Astrocyte of the hippocampus (primary cell): ENCODE data around the gene SPOCK1.

Source experiments
- DNase-seq: peaks from one replicate; pipeline ENCODE4 v3.0.0; 2011; ENCODE audit warnings: low read depth, low spot score

The SPOCK1 gene

DNA sequence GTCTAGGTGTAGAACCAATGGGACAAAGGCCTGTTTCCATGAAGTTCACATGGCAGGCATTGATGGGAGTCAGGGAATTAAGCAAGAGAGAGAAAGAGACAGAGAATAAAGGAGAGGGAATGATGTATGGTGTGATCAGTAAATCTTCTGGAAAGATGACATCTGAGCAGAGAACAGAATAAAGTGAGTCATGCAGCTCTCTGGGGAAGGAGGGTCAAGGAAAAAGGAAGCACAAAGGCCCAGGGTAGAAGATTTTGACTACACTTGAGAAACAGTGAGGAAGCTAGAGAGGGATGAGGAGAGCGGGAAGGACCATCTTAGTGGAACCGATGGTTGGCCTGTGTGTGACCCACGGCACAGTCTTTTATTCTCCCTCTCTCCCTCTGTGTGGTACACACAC lies 425.9 kb downstream of the SPOCK1 start:
- DNase-seq = no peak

DNA sequence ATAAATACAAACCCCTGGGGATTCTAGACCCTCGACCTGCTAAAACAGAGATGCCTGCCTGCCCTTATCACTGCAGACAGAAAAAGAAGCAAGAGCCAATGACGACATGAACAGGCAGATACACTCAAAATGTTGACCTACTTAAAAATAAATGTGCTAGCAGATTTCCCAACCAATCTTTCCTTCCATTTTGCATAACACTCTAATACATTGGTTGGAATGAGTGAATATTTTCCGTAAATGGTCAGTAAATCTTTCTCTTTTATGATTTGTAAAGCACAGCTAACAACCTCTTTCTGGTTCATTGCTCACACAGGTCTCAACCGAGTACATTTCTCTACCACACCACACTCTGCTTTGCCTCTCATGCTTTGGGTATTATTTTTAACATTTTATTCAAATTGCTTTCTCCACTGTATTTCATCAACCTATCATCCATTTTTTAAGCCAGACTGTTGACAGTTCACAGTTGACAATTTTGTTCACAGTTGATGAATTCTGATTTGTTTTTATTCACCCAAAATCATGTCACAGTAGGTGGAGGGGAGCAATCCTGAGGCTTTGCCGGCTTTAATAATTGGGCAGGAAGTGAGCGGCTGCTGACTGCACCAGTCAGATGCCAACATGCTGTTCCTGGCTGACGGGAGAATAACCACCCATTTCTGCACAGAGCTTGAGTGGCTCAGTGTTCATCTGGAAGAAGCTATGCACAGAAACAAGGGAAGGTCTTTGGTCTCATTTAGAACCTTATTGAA lies 426.6 kb downstream of the SPOCK1 start:
- no peak for DNase-seq

DNA sequence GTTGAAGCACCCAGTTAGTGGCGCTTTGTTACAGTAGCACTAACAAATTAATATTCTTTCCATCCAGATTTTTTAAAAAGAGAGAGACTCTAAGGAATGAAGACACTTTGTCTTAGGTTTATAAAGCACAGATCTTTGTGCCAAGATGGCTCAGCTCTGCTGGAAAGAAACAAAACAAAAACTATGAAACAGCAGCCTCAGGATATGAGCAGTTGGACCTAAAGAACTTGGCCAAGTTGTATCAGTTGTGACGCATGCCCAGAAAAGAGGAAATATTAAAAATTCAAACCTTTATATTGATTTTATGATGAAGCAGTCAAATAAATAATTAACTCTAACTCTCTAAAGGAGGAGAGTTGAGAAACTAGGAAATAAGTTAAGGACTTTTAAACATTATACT lies 427.2 kb downstream of the SPOCK1 start:
- DNase-seq = no peak

DNA sequence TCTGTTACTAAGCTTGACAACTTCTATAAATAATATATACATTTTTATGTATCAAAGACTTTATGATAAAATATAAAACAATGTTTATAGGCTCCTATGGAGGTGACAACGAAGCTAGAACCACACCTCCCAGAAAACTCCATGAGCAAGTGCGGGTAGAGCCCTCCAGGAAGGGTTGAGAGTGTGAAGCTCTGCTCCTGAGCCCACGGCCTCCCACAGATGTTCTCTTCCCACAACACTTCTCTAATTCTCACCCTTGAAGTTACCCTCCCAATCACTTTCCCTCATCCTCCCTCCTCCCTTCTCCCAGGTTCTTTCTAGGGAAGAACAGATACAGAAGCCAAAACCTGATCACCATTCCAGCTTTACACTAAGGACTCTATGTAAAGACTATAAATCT lies 427.6 kb downstream of the SPOCK1 start:
- no peak for DNase-seq

DNA sequence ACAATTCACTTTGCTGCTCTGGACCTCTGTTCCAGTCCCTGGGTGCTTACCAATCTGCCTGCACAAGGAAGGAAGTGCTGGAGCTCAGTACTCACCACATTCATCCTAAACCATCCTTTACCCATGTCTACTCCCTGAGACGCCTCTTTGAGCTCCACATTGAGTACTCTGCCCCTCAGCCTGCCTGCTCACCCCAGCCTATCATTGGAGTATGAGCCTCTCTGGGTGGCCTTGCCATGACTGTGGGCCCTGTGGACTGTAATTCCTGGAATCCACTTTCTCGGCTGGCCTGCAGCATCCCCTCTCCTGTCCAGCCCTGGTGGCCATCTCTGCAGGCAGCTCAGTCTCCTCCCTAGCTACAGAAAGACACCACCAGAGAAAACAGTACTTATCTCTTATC lies 428.6 kb downstream of the SPOCK1 start:
- DNase-seq = no peak

DNA sequence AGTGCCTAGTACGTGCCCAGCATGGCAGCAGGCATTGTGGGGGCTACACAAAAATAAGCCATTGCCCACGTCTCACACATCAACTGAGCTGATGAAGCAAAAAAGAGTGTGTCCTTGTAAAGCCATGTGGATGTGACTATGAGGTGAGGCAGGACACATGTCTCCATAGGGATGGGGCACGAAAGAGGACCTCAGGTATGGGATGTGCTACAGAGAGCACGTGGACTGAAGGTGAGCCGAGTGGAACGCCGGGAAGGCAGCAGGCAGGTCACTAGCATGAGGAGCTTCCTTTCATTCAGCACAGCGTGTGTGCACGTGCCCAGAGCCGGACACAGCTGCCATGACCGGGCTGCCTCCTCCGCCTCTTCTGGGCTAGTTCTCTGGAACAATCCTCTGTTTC lies 429.8 kb downstream of the SPOCK1 start:
- no peak for DNase-seq

DNA sequence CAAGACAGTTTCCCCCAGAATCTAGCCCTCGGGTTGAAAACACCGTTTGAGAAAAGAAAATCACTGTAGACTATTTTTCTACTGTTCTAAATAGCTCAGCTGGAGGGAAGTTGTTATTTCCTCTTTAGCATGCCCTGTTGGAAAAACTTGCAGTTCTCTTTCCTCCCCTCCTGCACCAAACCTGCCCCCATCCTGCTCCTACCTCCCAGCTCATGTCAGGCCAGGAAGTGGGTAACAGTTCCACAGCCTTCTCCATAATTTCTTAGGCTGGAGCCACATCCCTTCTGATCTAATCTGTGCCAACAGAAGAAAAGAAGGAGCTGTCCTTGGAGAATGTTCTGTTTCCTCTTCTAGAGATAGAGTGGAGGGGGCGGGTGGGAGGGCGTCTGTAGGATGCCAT lies 437.7 kb downstream of the SPOCK1 start:
- DNase-seq = no peak

DNA sequence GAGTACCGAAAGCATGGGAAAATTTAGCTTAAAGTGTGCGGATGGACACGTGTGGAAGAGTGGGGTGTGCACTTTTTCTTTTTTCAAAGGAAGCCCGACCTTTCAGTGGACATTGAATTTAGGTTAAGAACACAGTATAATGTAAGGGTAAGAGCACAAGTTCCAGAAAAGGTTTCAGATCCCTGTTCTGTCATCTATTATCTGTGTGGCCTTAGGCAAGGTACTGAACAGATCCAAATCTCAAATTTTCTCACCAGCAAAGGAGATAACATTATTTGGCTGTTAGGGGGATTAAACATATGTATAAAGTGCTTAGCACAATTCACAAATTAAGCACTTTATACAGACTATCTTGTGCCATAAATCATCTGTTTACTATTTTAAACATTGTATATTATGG lies 441.0 kb downstream of the SPOCK1 start:
- no peak for DNase-seq

DNA sequence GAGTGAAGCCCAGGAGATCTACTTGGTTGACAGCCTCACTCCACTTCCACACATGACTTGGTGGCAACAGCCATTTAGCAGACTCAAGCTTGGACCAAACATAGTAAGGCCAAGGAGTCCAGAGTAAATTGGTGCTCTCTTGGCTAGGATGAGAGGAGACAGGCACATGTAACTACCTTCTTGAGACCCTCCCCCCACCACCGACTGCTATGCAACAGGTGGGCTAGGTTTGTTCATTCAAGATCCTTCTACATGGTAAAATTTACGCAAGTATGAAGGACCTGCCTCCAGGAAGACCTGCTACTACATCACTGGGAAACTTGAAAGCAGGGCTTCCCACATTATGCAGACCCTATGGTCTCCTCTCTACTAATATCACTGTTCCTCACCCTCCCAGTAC lies 442.4 kb downstream of the SPOCK1 start:
- DNase-seq = no peak

DNA sequence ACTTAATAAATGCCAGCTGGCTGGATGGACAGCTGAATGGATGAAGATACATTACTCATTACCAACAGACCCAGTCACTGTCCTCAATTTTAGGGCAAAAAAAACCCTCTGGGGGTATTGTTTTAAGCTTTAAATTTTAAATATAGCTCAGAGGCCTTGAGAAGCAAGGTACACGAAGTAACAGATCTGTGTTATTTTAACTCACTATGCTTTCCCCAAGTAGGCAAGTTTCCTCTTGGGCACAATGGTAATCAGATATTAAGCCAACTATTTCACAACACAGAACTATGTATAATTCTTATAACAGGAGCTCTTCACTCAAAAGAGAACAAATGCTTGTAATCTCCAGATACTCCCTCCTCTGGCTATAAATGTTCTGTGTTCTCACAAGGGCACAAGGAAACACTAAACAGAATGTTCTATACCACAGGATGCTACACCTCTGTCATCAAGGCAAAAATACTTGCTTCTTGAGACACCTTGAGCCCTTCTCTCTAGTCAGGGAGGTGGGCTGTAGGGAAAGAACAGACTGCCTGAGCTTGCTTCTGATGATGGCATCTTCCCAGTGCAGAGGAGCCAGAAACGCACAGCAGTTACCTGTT lies 443.8 kb downstream of the SPOCK1 start:
- DNase-seq = no peak

DNA sequence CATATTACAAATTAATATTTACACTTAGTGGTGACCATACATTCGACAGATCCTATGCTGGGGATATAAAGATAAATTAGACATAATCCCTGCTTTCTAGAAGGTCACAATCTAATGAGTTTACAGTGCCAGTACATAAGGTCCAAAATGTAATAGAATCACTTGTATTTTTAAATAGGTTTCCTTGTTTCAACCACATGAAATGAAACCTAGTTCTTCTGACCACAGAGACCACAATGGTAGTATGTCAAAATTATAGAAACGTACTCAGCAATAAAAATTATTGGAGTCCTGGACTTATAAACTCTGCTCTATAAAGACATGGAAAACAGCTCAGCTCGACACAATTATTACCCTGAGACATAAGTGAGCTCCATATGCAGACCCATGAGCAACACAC lies 444.3 kb downstream of the SPOCK1 start:
- DNase-seq = no peak

DNA sequence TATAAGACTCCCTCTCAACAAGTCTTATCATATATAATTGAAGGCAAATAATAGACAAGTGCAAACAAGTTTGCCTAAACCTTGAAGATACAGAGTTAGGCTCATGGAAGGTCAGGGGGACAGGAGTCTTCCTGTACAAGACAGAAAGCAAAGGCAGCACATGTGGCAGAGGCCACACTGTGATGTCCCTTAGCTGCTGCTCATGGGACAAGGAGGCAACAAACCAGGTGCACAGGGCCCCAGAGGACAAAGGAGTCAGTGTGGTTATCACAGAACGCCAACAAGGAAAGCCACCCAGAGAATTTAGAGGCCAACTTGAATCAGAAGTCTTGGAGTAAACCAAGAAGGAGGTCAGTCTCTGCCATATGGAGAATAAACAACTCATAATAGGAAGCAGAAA lies 444.8 kb downstream of the SPOCK1 start:
- DNase-seq = no peak

DNA sequence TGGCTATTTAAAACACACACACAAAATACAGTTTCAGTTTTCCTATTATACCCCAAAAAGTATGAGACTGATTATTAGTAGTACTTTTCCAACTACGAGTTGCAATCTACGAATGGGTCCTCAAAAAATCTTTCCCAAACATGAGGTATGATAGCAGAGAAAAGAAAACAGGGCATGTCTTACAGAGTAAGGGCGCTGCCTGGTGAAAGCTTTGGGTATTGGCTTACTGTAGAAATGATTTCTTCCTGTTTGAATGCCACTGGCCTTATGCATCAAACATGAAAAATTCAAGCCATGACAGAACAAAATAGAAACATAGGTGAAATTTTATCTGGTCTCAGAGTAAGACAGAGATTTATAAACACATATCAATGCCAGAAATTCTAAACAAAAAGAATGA lies 448.0 kb downstream of the SPOCK1 start:
- DNase-seq = no peak

DNA sequence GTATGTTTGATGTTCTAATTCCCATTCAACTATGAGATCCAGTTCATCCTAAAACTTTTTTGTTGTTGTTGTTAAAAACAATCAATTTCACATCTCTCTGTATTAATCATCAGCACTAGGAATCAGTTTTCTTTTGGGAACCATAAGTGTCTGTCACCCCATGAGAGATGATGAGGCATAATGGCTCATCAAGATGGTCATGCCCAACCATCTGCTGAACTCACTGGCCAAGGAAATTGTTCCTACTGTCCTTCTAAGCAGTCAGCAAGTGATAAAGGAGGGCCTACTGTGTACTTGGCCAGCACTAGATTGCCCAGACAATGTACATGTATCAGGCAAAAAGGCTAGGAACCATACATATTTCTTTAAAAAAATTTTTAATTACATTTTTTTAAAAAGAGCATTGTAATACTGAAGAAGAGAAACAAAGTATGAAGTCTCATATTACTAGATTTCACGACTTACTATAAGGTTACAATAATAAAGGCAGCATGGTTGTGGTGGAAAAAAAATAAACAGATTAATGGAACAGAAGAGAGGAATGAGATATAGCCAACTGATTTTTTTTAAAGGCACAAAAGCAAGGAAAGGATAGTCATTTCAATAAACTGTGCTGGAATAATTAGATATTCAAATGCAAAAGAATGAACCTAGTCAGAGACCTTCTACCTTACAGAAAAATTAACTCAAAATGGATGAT lies 458.3 kb downstream of the SPOCK1 start:
- no peak for DNase-seq

DNA sequence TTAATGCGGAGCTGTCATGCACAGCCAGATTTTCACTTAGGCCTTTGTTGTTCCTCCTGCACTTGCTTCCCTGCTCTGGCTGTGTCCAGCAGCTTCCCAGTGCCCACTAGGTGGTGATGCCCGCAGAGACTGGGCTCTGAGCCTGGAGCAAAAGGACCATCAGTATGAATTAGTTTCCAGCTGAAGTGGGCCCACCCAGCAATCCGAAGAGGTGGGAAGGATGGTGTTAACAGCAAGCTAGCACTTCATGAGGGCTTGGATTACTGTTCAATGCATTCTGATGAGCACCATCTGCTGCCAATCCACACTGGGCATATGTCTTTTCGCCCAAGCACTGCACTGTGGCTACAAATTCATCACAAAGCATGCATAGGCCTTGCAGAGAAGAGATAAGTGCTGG lies 459.1 kb downstream of the SPOCK1 start:
- DNase-seq = no peak

DNA sequence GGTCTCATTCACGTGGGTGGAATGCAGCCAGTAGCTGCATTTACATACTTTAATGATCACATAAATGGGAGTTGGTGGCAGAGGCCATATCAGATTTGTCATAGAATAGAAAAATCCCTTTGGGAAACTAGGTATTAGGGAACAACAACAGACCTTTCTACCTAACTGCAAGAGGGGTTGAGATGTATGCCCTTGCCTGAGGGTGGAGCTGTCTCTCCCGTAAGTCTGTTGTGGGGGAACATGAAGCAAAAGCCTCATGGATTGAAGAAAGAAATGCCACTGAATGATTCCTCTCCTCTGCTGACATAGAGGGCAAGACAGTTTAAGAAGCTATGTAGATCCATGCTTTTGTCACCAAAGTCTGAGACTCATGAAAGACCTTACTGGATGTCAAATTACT lies 461.3 kb downstream of the SPOCK1 start:
- DNase-seq = no peak

DNA sequence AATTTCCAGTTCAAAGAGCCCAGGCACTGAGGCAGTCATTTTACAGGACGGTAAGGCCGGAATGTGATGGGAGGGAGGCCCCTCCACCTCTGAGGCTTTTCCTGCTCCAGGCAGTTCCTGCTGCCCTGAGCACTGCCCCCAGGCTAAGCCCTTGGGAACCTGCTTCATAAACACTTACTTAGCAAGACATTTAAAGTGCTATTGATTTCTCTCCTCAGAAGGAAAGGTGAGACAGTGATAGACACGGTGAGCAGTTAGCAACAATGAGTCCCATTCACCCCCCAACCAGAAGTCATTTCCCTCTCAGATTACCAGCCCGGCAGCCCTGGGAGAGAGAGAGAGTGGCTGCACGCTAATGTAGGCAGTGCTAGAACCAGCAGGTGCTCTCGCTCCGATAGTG lies 462.5 kb downstream of the SPOCK1 start:
- peak; percentile 5 for DNase-seq

DNA sequence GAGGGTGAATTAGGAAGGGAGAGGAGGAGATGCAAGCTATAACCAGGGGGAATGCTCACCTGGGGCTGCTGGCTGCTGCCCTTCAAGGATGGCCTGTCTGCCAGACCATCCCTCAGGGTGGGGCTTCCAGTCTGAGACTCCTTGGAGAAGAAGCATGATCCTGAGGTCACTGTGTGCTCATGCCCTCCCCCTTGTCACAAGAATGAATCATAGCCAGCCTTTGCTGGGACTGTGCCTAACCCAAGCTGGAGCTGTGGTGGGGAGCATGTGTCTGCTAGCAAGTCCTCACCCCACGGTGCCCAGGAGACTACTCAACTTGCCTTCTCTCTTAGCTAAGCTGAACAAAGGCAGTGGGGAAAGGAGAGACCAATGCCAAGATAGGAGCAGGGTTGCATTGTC lies 463.6 kb downstream of the SPOCK1 start:
- DNase-seq = no peak

DNA sequence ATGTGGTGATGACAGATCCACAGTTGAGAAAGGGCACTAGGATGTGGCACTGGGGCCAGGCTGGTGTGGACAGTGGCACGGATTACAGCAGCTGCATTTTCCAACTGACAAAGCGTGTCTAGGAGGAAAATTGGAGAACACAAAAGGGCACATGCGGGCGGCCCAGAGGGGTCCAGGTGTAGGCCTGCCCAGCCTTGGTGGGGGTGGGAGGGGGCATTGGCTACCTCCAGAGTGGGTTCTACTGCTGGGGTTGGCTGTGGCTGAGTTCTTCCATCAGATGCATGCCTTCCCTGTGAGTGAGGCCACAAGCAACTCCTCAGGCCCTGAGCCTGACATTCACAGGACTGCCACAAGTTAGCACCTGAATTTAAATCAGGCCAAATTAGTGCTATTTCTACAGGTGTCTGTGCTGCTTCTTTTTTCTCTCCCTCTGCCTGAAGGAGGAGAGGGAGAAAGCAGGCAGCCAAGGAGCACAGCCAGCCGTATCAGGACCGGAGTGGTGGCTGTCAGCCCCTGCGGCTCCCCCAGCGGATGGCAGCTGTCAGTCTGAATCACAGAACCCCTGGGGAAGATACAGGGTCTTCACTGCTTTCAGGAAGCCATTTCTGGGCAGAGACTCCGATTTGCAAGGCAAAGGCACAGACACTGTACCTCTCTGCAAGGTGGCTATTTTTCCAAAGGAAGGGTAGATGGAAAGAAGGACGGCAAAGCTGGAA lies 464.2 kb downstream of the SPOCK1 start:
- no peak for DNase-seq

DNA sequence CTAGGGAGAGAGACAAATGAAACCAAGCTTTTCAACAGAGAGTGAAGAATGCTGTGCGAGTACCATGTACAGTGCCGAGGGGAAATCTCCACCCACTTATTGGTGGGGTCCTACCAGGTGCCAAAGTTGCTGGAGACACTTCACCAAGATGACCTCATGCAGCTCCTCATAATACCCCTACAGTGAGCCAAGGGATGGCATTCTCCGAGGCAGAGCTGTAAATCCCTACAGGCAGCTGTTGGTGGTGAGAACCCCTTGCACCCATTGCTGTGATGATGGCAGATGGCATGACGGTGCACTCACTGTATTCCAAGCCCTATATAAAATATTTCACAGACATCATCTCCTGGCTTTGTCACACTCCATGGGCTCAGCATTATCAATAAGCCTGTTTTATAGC lies 464.9 kb downstream of the SPOCK1 start:
- no peak for DNase-seq

DNA sequence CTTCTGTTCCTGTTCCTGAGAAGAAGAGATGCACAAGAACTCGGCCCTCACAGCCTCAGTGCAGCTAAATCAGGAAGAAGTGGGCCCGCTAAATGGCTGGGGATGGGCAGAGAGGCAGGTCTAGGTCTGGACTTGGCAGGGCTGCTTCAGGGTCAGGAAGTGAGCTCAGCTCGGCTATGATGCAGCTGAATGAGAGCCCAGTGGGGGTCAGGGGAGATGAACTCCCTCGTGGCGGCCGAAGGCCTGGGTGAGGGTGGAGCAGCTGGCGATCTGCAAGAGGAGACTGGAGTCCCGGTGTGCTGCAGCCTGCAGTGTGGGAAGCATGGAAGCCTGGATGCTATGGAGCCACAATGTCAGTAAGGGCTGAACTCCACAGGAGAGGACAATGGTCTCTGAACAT lies 466.2 kb downstream of the SPOCK1 start:
- no peak for DNase-seq

DNA sequence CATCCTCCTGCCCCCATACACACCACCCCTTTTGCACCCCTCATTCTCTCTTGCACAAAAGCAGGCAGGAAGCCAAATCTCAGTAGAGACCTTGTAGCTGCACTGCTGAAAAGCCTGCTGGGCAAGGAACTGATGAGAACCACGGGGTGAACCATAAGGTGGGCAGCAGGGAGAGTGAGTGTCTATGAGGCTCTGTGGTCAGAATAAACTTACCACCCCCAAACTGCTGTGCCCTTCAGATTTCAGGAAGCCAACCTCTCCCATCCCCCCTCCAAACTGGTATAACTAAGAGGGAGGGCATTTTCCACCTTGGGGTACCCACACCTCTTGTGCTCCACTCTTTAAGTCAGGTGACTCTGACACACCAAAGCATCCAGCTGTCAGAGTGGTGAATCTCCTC lies 471.4 kb downstream of the SPOCK1 start:
- DNase-seq = no peak

DNA sequence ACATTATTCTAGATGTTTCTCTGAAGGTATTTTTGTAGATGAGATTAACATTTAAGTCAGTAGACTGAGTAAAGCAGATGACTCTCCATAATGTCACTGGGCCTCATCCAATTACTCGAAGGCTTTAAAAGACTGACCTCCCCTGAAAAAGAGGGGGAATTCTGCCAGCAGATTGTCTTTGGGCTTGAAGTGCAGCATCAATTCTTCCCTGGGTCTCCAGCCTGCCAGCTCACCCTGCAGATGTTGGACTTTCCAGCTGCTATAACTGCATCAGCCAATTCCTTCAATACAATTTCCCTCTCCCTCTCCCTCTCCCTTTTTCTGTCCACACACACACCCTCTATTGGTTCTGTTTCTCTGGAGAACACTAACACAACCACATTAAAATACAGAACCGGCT lies 472.8 kb downstream of the SPOCK1 start:
- no peak for DNase-seq
